C4-2B (cell line): ENCODE measurements around the gene DNAAF2.
"Not testable (repeated sequence)": the region's sequence is repeated elsewhere in the genome, so short reads cannot be mapped to it uniquely, and the experiment has no call there.

ENCODE experiments used
- CTCF ChIP-seq: fragments of 450-650 bp; conservative IDR thresholded peaks from 2 replicates; pipeline ENCODE4 v1.5.1; 2017; ENCODE audit warnings: mild to moderate bottlenecking
- ZFX ChIP-seq: fragments of 450-650 bp; IDR thresholded peaks from 2 replicates; pipeline ENCODE4 v1.6.1; 2017

GRCh38 chr14:49657500-49657899 lies 22.5 kb upstream of the DNAAF2 start:
- not testable (repeated sequence) for TF ChIP-seq CTCF, ZFX
